WTC11 (cell line): Measurements from ENCODE around the gene JCAD. TPM values are rescaled to one million over a fixed set of nuclear protein-coding genes. Genes with fewer than 3 reads are reported as not detected.
A peak's percentile ranks its signal among the peaks of the same experiment; 100 is the strongest.

Source experiments
- ATAC-seq: fragments of 200-7000 bp; cut with Tn5 transposase; 2 replicates; pipeline ENCODE4 v1.10.0; 2021; ENCODE audit warnings: mild to moderate bottlenecking, moderate library complexity
- CTCF ChIA-PET: fragments of 300-600 bp; sonication (Branson Sonifier 250); formaldehyde crosslinking; loops from one replicate; lab custom pipeline; 2021; ENCODE audit warnings: antibody characterized with exemption; lab: Charles Lee
- POLR2A ChIA-PET: fragments of 350-600 bp; sonication (Branson Sonifier 250); formaldehyde crosslinking; loops from one replicate; lab custom pipeline; 2021; ENCODE audit warnings: antibody characterized with exemption; lab: Charles Lee
- DNase-seq: peaks from one replicate; pipeline ENCODE4 v3.0.0; 2021; ENCODE audit warnings: low spot score
- H3K27ac Mint-ChIP-seq: 2 replicates; pipeline ENCODE4 v1.8.0; 2021; ENCODE audit warnings: mixed read lengths
- H3K27me3 Mint-ChIP-seq: 2 replicates; pipeline ENCODE4 v1.8.0; 2021; ENCODE audit warnings: low read depth, mild to moderate bottlenecking, moderate library complexity, mixed read lengths
- H3K36me3 Mint-ChIP-seq: 2 replicates; pipeline ENCODE4 v1.8.0; 2021; ENCODE audit warnings: mixed read lengths
- H3K4me1 Mint-ChIP-seq: 2 replicates; pipeline ENCODE4 v1.8.0; 2022; ENCODE audit warnings: mixed read lengths
- H3K4me3 Mint-ChIP-seq: 2 replicates; pipeline ENCODE4 v1.8.0; 2021; ENCODE audit warnings: mild to moderate bottlenecking, moderate library complexity, mixed read lengths
- H3K9me3 Mint-ChIP-seq: 2 replicates; pipeline ENCODE4 v1.8.0; 2021; ENCODE audit warnings: mixed read lengths
- ATF1 ChIP-seq: sonication (generic); formaldehyde crosslinking; IDR thresholded peaks from 2 replicates; pipeline ENCODE4 v1.8.1; 2023; ENCODE audit warnings: mild to moderate bottlenecking, moderate library complexity, missing genetic modification reagents
- CBFB ChIP-seq: sonication (generic); formaldehyde crosslinking; IDR thresholded peaks from 2 replicates; pipeline ENCODE4 v1.8.1; 2022; ENCODE audit warnings: mild to moderate bottlenecking, low read depth, missing genetic modification reagents
- ELF4 ChIP-seq: sonication (generic); formaldehyde crosslinking; IDR thresholded peaks from 2 replicates; pipeline ENCODE4 v1.8.1; 2022; ENCODE audit warnings: low read depth, mild to moderate bottlenecking, moderate library complexity, missing genetic modification reagents
- ETV6 ChIP-seq: sonication (generic); formaldehyde crosslinking; IDR thresholded peaks from 2 replicates; pipeline ENCODE4 v1.8.1; 2022; ENCODE audit warnings: mild to moderate bottlenecking, missing genetic modification reagents
- GTF2I ChIP-seq: fragments of 250-450 bp; sonication (Bioruptor Pico); conservative IDR thresholded peaks from 2 replicates; pipeline ENCODE4 v1.4.0; 2021; ENCODE audit warnings: mild to moderate bottlenecking
- SOX15 ChIP-seq: fragments of 250-450 bp; sonication (Bioruptor Pico); IDR thresholded peaks from 2 replicates; pipeline ENCODE4 v1.9.0; 2021; ENCODE audit warnings: mild to moderate bottlenecking
- ZNF121 ChIP-seq: sonication (generic); formaldehyde crosslinking; IDR thresholded peaks from 2 replicates; pipeline ENCODE4 v1.8.0; 2023; ENCODE audit warnings: missing genetic modification reagents
- ZNF317 ChIP-seq: sonication (generic); formaldehyde crosslinking; IDR thresholded peaks from 2 replicates; pipeline ENCODE4 v1.8.1; 2023; ENCODE audit warnings: low read depth, mild to moderate bottlenecking, moderate library complexity, missing genetic modification reagents, borderline replicate concordance
- ZNF423 ChIP-seq: fragments of 250-450 bp; sonication (Bioruptor Pico); IDR thresholded peaks from 2 replicates; pipeline ENCODE4 v2.1.2; 2022; ENCODE audit warnings: mild to moderate bottlenecking, moderate library complexity
- total RNA-seq: library from RNA; stranded (reverse); gene quantifications from 3 replicates; pipeline ENCODE4 v1.2.3, GENCODE V29; 2021
- TF ChIP-seq, protein P1 (sequence below): sonication (generic); formaldehyde crosslinking; IDR thresholded peaks from 2 replicates; pipeline ENCODE4 v1.8.0; 2023; ENCODE audit warnings: mild to moderate bottlenecking, missing genetic modification reagents
- TF ChIP-seq, protein P2 (sequence below): sonication (generic); formaldehyde crosslinking; conservative IDR thresholded peaks from 2 replicates; pipeline ENCODE4 v1.8.1; 2022; ENCODE audit warnings: mild to moderate bottlenecking, missing genetic modification reagents
- TF ChIP-seq, protein P3 (sequence below): sonication (generic); formaldehyde crosslinking; IDR thresholded peaks from 2 replicates; pipeline ENCODE4 v1.8.1; 2022; ENCODE audit warnings: missing genetic modification reagents, borderline replicate concordance
- TF ChIP-seq, protein P4 (sequence below): sonication (generic); formaldehyde crosslinking; IDR thresholded peaks from 2 replicates; pipeline ENCODE4 v1.8.1; 2022; ENCODE audit warnings: low read depth, mild to moderate bottlenecking, moderate library complexity, missing genetic modification reagents, borderline replicate concordance
- TF ChIP-seq, protein P5 (sequence below): sonication (generic); formaldehyde crosslinking; IDR thresholded peaks from 2 replicates; pipeline ENCODE4 v1.8.1; 2023; ENCODE audit warnings: mild to moderate bottlenecking, missing genetic modification reagents, borderline replicate concordance
- TF ChIP-seq, protein P6 (sequence below): fragments of 250-450 bp; sonication (Bioruptor Pico); IDR thresholded peaks from 2 replicates; pipeline ENCODE4 v2.1.2; 2022; ENCODE audit warnings: mild to moderate bottlenecking, moderate library complexity
- TF ChIP-seq, protein P7 (sequence below): fragments of 250-450 bp; sonication (Bioruptor Pico); IDR thresholded peaks from 2 replicates; pipeline ENCODE4 v1.9.0; 2021; ENCODE audit warnings: mild to moderate bottlenecking

The JCAD gene
- total RNA-seq, 1 experiment from 2014 or later, result 1.8 TPM

DNA sequence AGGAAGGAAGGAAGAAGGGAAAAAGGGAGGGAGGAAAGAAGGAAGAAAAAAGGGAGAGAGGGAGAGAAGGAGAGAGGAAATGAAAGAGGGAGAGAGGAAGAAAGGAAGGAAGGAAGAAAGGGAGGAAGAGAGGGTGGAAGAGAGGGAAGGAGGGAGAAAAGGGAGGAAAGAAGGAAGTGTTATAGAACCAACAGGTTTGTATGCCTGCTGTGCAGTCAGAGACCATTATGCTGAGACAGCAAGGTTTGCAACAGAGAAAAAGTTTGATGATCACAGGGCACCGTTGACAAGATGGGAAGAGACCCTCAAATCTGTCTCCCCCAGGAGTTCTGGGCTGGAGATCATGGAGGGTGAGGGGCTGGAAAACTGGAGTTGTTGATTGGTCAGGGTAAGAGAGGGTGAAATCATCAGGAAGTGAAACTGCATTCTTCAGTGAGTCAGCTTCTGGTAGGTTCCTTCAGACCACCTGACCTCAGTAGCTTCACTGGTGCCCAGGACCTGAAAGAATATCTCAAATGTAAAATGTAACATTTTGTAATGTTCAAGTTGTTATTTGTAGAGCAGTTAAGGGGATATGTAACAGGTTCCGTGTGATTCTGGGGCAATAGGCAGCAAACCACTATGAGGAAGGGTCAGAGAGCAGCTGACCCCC is 76.3 kb downstream of the JCAD start:
- peaks cover 24% of the 10 kb centered on the region for H3K9me3 Mint-ChIP-seq
- POLR2A ChIA-PET, result no interaction called here
- CTCF ChIA-PET, result no interaction called here
- ATAC-seq, result no peak
- peaks cover 13% of the 10 kb centered on the region for H3K36me3 Mint-ChIP-seq
- DNase-seq, result no peak
- TF ChIP-seq, protein P1, sequence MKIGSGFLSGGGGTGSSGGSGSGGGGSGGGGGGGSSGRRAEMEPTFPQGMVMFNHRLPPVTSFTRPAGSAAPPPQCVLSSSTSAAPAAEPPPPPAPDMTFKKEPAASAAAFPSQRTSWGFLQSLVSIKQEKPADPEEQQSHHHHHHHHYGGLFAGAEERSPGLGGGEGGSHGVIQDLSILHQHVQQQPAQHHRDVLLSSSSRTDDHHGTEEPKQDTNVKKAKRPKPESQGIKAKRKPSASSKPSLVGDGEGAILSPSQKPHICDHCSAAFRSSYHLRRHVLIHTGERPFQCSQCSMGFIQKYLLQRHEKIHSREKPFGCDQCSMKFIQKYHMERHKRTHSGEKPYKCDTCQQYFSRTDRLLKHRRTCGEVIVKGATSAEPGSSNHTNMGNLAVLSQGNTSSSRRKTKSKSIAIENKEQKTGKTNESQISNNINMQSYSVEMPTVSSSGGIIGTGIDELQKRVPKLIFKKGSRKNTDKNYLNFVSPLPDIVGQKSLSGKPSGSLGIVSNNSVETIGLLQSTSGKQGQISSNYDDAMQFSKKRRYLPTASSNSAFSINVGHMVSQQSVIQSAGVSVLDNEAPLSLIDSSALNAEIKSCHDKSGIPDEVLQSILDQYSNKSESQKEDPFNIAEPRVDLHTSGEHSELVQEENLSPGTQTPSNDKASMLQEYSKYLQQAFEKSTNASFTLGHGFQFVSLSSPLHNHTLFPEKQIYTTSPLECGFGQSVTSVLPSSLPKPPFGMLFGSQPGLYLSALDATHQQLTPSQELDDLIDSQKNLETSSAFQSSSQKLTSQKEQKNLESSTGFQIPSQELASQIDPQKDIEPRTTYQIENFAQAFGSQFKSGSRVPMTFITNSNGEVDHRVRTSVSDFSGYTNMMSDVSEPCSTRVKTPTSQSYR (CRISPR knock-in tag), result no peak
- TF ChIP-seq, protein P2, sequence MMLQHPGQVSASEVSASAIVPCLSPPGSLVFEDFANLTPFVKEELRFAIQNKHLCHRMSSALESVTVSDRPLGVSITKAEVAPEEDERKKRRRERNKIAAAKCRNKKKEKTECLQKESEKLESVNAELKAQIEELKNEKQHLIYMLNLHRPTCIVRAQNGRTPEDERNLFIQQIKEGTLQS (CRISPR knock-in tag), result no peak
- TF ChIP-seq, protein P3, sequence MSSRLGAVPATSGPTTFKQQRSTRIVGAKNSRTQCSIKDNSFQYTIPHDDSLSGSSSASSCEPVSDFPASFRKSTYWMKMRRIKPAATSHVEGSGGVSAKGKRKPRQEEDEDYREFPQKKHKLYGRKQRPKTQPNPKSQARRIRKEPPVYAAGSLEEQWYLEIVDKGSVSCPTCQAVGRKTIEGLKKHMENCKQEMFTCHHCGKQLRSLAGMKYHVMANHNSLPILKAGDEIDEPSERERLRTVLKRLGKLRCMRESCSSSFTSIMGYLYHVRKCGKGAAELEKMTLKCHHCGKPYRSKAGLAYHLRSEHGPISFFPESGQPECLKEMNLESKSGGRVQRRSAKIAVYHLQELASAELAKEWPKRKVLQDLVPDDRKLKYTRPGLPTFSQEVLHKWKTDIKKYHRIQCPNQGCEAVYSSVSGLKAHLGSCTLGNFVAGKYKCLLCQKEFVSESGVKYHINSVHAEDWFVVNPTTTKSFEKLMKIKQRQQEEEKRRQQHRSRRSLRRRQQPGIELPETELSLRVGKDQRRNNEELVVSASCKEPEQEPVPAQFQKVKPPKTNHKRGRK (CRISPR knock-in tag), result peak; percentile 85; the same call in 1 of the 2 replicates
- no peak for TF ChIP-seq ETV6 (CRISPR knock-in tag)
- H3K27me3 Mint-ChIP-seq, result no peaks in the 10 kb centered on the region
- no peak overlapping the region for H3K4me3 Mint-ChIP-seq
- no peak overlapping the region for H3K27ac Mint-ChIP-seq
- 0 out of 2 replicates have a peak, but pooled peaks cover 8% of the 10 kb centered on the region for H3K4me1 Mint-ChIP-seq

DNA sequence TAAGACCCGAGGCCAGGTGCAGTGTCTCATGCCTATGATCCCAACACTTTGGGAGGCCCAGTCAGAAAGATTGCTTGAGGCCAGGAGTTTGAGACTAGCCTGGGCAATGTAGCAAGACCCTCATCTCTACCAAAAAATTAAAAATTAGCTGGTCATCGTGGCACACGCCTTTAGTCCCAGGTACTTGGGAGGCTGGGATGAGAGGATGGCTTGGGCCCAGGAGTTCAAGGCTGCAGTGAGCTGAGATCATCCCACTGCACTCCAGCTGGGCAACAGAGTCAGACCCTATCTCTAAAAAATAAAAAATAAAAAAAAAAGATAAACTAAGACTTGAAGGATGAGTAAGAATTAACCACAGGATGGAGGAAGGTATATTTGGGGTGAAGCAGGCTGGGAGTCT is 77.9 kb downstream of the JCAD start:
- no peak overlapping the region for H3K4me3 Mint-ChIP-seq
- H3K27me3 Mint-ChIP-seq, result no peaks in the 10 kb centered on the region
- H3K4me1 Mint-ChIP-seq, result 0 out of 2 replicates have a peak, but pooled peaks cover 8% of the 10 kb centered on the region
- DNase-seq (no peak), ATAC-seq (no peak)
- POLR2A ChIA-PET, result no interaction called here
- peak; percentile 85 for TF ChIP-seq ZNF121
- no peak for TF ChIP-seq ZNF423 (CRISPR knock-in tag)
- TF ChIP-seq GTF2I (CRISPR knock-in tag), result peak; percentile 62; the same call in 1 of the 2 replicates
- TF ChIP-seq, protein P2 (CRISPR knock-in tag), result no peak
- TF ChIP-seq, protein P4, sequence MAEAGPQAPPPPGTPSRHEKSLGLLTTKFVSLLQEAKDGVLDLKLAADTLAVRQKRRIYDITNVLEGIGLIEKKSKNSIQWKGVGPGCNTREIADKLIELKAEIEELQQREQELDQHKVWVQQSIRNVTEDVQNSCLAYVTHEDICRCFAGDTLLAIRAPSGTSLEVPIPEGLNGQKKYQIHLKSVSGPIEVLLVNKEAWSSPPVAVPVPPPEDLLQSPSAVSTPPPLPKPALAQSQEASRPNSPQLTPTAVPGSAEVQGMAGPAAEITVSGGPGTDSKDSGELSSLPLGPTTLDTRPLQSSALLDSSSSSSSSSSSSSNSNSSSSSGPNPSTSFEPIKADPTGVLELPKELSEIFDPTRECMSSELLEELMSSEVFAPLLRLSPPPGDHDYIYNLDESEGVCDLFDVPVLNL (CRISPR knock-in tag), result no peak
- CTCF ChIA-PET, result no interaction called here
- peaks cover 24% of the 10 kb centered on the region for H3K9me3 Mint-ChIP-seq
- peaks cover 13% of the 10 kb centered on the region for H3K36me3 Mint-ChIP-seq
- H3K27ac Mint-ChIP-seq, result no peak overlapping the region

DNA sequence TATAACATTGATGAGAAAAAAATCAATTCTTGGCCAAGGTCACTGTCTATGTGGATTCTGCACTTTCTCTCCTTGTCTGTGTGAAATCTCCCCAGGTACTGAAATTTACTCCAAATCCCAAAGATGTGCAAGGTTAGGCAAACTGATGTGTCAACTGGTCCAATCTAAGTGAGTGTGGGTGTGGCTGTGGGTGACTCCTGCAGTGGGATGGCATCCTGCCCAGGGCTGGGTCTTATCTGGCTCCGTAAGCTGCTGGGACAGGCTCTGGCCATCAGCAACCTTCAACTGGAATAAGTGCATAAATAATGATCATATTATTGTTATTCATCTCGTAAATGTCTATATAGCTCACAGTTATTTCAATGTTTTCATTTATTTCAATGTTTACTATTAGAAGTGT is 79.3 kb downstream of the JCAD start:
- DNase-seq, result no peak
- Mint-ChIP-seq H3K36me3 (peaks cover 16% of the 10 kb centered on the region), H3K27ac (no peak overlapping the region), H3K9me3 (peaks cover 23% of the 10 kb centered on the region), H3K4me1 (0 out of 2 replicates have a peak, but pooled peaks cover 8% of the 10 kb centered on the region), H3K27me3 (no peaks in the 10 kb centered on the region), H3K4me3 (no peak overlapping the region)
- ChIA-PET POLR2A (no interaction called here), CTCF (interaction anchor here (1.0 kb wide), 1 partner anchor 22 kb away, joined by 3 read pairs; no protein-coding TSS in a partner anchor)
- no peak for ATAC-seq
- TF ChIP-seq, protein P5, sequence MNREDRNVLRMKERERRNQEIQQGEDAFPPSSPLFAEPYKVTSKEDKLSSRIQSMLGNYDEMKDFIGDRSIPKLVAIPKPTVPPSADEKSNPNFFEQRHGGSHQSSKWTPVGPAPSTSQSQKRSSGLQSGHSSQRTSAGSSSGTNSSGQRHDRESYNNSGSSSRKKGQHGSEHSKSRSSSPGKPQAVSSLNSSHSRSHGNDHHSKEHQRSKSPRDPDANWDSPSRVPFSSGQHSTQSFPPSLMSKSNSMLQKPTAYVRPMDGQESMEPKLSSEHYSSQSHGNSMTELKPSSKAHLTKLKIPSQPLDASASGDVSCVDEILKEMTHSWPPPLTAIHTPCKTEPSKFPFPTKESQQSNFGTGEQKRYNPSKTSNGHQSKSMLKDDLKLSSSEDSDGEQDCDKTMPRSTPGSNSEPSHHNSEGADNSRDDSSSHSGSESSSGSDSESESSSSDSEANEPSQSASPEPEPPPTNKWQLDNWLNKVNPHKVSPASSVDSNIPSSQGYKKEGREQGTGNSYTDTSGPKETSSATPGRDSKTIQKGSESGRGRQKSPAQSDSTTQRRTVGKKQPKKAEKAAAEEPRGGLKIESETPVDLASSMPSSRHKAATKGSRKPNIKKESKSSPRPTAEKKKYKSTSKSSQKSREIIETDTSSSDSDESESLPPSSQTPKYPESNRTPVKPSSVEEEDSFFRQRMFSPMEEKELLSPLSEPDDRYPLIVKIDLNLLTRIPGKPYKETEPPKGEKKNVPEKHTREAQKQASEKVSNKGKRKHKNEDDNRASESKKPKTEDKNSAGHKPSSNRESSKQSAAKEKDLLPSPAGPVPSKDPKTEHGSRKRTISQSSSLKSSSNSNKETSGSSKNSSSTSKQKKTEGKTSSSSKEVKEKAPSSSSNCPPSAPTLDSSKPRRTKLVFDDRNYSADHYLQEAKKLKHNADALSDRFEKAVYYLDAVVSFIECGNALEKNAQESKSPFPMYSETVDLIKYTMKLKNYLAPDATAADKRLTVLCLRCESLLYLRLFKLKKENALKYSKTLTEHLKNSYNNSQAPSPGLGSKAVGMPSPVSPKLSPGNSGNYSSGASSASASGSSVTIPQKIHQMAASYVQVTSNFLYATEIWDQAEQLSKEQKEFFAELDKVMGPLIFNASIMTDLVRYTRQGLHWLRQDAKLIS (CRISPR knock-in tag), result no peak
- TF ChIP-seq ELF4 (CRISPR knock-in tag) (no peak), SOX15 (no peak), ZNF317 (CRISPR knock-in tag) (no peak), CBFB (no peak), ATF1 (CRISPR knock-in tag) (no peak)
- TF ChIP-seq, protein P6, sequence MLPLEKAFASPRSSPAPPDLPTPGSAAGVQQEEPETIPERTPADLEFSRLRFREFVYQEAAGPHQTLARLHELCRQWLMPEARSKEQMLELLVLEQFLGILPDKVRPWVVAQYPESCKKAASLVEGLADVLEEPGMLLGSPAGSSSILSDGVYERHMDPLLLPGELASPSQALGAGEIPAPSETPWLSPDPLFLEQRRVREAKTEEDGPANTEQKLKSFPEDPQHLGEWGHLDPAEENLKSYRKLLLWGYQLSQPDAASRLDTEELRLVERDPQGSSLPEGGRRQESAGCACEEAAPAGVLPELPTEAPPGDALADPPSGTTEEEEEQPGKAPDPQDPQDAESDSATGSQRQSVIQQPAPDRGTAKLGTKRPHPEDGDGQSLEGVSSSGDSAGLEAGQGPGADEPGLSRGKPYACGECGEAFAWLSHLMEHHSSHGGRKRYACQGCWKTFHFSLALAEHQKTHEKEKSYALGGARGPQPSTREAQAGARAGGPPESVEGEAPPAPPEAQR (CRISPR knock-in tag), result no peak
- TF ChIP-seq, protein P7, sequence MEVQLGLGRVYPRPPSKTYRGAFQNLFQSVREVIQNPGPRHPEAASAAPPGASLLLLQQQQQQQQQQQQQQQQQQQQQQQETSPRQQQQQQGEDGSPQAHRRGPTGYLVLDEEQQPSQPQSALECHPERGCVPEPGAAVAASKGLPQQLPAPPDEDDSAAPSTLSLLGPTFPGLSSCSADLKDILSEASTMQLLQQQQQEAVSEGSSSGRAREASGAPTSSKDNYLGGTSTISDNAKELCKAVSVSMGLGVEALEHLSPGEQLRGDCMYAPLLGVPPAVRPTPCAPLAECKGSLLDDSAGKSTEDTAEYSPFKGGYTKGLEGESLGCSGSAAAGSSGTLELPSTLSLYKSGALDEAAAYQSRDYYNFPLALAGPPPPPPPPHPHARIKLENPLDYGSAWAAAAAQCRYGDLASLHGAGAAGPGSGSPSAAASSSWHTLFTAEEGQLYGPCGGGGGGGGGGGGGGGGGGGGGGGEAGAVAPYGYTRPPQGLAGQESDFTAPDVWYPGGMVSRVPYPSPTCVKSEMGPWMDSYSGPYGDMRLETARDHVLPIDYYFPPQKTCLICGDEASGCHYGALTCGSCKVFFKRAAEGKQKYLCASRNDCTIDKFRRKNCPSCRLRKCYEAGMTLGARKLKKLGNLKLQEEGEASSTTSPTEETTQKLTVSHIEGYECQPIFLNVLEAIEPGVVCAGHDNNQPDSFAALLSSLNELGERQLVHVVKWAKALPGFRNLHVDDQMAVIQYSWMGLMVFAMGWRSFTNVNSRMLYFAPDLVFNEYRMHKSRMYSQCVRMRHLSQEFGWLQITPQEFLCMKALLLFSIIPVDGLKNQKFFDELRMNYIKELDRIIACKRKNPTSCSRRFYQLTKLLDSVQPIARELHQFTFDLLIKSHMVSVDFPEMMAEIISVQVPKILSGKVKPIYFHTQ (CRISPR knock-in tag), result no peak
